Effector memory CD4-positive, alpha-beta T cell (primary cell): ENCODE measurements around the gene ERICH3.

Source experiments
- DNase-seq, 3 donors: peaks; one replicate each; pipeline ENCODE4 v3.0.0-alpha.2; 2020
- H3K27ac ChIP-seq: 2 replicates; pipeline ENCODE4 v1.7.0; 2013; ENCODE audit warnings: mild to moderate bottlenecking, low read length, moderate library complexity; ENCODE audit not compliant: insufficient read depth, poor library complexity, severe bottlenecking
- H3K27me3 ChIP-seq: replicated peaks from 2 replicates; pipeline ENCODE4 v1.7.0; 2013; ENCODE audit warnings: mild to moderate bottlenecking, low read length; ENCODE audit not compliant: insufficient read depth, control insufficient read depth, poor library complexity, severe bottlenecking
- H3K36me3 ChIP-seq: 2 replicates; pipeline ENCODE4 v1.7.0; 2013; ENCODE audit warnings: mild to moderate bottlenecking, low read length, moderate library complexity; ENCODE audit not compliant: control insufficient read depth, insufficient read depth
- H3K4me1 ChIP-seq: 2 replicates; pipeline ENCODE4 v1.7.0; 2013; ENCODE audit warnings: low read length, mild to moderate bottlenecking; ENCODE audit not compliant: control insufficient read depth, insufficient read depth, poor library complexity, severe bottlenecking
- H3K4me3 ChIP-seq: 2 replicates; pipeline ENCODE4 v1.7.0; 2013; ENCODE audit warnings: low read length, low read depth, mild to moderate bottlenecking; ENCODE audit not compliant: insufficient read depth, poor library complexity, severe bottlenecking
- H3K9me3 ChIP-seq: 2 replicates; pipeline ENCODE4 v1.7.0; 2013; ENCODE audit warnings: mild to moderate bottlenecking, low read length, moderate library complexity; ENCODE audit not compliant: control insufficient read depth
- total RNA-seq, 3 donors: gene quantifications; one replicate each; lab custom pipeline; 2026; lab: John Stamatoyannopoulos, UW

Gene ERICH3, protein sequence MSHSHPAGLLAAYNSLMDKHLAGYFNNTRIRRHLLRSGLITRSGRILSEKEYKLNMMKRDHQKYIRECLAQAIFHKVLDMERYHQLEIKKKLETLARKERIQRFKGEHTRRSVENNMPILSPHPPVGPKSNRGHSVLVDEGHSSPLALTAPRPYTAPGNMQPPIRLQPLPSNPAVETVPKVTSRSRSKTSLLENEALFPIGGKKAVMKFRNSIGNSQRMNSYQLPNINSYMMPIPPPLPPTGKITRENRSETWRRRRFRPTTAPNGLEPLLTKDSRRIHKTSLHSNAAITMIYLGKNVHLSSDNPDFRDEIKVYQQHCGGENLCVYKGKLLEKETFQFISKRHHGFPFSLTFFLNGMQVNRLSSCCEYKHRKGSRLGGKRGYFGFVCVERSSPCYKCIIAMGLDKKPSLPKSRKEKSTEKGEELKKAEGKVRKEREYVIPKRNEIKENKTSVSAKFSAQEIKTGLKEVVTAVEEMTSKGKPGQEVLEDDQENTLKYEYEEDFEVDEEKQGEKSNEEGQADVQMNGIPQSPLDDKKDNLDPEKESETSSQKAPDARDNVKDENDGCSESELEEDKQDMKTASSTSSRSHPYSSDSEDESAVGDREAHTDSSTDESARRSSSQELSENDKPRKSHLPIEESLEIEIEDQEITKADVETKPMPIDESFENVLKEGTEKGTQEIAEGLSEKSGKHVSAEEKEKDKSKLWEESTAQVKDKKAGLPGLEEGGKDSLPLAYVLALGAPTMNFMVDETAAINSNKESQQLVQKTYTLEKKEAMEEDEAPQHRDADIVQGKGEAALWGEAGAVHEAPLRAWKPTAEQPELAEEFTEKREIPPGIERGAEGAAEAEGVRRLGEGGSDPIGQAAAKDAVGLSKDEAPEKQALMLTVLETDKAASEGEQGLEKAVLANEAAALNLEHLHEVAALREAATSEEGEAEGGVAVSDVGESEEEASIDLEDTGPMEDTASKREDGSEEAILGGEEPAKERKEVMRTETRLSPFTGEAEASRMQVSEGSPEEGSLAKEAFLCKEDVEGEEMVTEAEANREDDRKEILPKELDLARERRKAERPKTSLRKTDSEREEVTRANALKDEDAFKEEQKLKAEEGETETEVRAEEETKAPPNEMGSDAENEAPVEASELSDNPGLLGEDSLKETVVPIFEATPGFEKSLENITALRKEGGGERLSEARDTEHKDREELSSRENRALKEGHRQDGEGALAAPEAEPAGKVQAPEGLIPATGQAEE (N-terminal part only)
- total RNA-seq: 0 to 0.26 (median 0) reads per million in 3 donors

DNA sequence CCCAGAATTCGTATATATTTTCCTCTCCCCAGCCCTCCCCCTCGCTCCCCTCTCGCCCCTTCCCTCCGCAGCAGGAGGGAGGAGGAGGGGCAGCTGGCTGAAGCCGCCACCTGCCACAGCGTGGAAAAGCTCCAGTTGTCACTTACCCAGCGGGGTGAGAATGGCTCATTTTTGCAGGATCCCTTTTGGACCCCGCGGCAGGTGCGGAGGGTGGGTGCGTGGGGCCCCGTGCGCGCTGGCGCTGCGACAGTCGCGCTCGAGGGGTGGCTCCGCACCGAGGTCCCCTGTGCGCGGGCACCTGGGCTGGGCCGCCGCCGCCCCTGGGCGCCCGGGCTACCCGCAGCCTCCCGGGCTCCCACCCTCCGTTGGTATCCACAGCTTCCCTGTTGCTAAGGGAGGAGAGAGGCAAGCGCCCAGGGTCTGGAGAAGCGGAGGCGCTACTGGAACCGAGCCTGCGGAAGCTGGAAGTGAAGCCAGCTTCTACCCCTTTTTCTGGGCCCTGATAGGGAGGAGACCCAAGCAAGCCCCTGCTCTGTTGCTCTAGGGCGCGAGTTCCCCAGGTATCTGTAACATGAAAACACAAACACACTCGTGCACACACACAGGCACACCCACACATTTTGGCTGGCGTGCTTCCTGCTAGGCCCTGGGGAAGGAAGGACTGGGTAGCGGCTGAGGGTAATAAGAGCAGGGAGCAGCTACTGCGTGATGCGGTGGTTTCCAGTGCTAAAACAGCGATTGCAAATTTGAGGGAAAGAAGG lies at the start of gene ERICH3:
Gene ERICH3, minus strand, starts transcription at position 442 of the 761 bp plus-strand sequence. Its CDS starts 273 bp downstream, at position 169.
- Histone ChIP-seq H3K27me3 (peaks cover 7% of the 10 kb centered on the region), H3K4me1 (no peaks in the 10 kb centered on the region), H3K4me3 (no peak within 1 kb of the TSS), H3K36me3 (no peaks in the 10 kb centered on the region), H3K27ac (no peak within 1 kb of the TSS), H3K9me3 (no peaks in the 10 kb centered on the region)
- DNase-seq: no peak

DNA sequence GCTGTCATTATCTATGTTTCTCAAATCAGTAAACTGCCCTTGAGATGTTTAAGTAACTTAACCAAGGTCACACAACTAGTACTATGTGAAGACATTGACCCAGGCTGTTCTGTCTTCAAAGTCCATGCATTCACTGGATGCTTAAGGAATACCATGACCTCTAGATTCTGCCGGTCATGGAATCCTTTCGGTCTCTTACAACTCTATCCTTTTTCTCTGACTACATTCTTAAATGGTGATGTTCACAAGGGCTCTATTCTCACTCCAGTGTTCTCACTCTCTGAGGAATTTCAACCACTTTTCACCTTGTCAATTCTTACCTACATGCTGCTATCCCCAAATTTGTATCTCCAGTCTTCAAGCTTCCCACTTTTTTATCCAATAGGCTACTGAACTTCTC lies 44.0 kb upstream of the ERICH3 start:
- H3K9me3 ChIP-seq: no peaks in the 10 kb centered on the region
- no peak overlapping the region for H3K4me3 ChIP-seq
- no peak overlapping the region for H3K27ac ChIP-seq
- no peak for DNase-seq
- no peaks in the 10 kb centered on the region for H3K4me1 ChIP-seq
- no peaks in the 10 kb centered on the region for H3K27me3 ChIP-seq
- H3K36me3 ChIP-seq: peaks cover 43% of the 10 kb centered on the region

DNA sequence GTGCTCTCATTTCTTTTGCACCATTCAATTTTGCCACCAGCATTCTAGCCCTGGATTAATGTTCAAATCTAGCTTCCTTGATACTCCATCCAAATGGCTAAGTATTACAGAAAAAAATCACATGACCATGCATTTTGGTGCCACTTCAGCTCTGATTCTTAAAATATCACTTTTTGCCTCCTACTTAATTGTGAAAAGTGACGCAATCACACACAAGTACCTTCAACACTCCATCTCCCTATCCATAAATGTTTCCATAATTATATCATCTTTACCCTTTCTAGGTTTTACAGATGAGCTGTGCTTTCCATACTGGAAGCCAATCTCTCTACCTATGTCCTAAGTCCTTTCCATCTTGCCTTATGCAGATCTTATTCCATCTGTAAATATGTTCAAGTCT lies 43.2 kb upstream of the ERICH3 start:
- DNase-seq: no peak
- Histone ChIP-seq H3K27ac (no peak overlapping the region), H3K4me3 (no peak overlapping the region), H3K9me3 (no peaks in the 10 kb centered on the region), H3K4me1 (no peaks in the 10 kb centered on the region), H3K36me3 (peaks cover 37% of the 10 kb centered on the region), H3K27me3 (no peaks in the 10 kb centered on the region)

DNA sequence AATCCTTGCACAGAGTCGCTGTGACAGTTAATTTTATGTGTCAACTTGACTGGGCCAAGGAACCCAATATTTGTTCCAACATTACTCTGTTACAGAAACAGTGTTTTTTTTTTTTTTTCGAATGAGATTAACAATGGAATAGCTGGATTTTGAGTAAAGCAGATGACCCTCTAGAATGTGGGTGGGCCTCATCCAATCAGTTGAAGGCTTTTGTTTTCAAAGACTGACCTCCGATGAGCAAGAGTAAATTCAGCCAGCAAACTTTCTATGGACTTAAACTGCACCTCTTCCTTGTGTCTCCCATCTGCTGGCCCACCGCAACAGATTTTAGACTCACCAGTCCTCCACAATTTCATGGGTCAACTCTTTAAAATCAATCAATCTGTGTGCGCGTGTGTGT lies 42.2 kb upstream of the ERICH3 start:
- no peaks in the 10 kb centered on the region for H3K9me3 ChIP-seq
- H3K27ac ChIP-seq: no peak overlapping the region
- H3K4me1 ChIP-seq: no peaks in the 10 kb centered on the region
- DNase-seq: no peak
- peaks cover 34% of the 10 kb centered on the region for H3K36me3 ChIP-seq
- H3K27me3 ChIP-seq: no peaks in the 10 kb centered on the region
- H3K4me3 ChIP-seq: no peak overlapping the region

DNA sequence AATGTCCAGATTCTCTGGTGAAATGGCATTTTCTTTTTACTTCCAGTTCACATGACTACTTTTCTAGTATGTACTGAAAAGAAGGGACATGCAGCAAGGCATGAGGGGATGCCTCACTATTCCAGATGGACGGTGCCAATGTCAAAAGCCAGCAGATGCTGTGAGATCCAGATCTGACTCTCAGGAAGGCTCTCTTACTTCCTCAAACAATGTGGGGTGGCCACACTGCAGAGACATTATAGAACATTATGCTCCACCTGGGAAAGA lies 41.6 kb upstream of the ERICH3 start:
- Histone ChIP-seq H3K4me3 (no peak overlapping the region), H3K27ac (no peak overlapping the region), H3K4me1 (no peaks in the 10 kb centered on the region), H3K36me3 (peaks cover 30% of the 10 kb centered on the region), H3K27me3 (no peaks in the 10 kb centered on the region), H3K9me3 (no peaks in the 10 kb centered on the region)
- no peak for DNase-seq

DNA sequence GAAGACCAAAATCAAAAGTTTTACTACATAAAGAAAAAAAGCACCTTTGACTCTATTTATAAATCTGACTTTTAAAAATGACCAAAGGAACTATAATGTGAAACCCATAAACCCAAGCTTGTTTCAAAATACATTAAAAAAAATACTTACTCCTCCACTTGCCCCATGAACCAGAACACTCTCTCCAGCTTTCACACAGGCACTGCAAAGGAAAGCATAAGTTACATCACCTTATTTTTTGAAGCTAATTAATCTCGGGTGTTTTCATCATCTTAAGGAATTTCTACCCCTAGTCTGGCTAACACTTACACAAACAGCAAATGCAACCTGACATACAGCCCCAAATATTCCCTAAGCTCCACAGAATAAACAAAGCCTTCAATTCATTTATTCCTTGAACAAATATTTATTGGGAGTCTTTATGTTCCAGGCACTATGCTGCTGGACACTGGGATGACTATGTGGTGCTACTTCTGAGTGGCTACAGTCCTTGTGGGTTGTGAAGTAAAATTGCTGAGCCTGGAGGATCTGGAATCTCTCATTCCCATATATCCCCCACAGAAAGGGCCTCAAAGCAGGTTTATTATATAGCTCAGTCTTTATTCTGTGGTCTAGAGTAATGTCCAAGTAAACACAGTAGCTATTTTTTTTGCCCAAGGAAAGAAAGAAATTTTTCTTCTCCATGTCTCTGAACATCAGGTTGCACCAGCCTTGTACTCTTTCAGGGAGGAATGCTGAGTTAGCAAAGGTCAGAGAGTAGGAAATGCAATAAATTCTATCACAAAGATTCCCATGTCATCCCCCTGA lies 41.0 kb upstream of the ERICH3 start:
- Histone ChIP-seq H3K27ac (no peak overlapping the region), H3K9me3 (no peaks in the 10 kb centered on the region), H3K4me3 (no peak overlapping the region), H3K36me3 (peaks cover 32% of the 10 kb centered on the region), H3K27me3 (no peaks in the 10 kb centered on the region), H3K4me1 (no peaks in the 10 kb centered on the region)
- no peak for DNase-seq

DNA sequence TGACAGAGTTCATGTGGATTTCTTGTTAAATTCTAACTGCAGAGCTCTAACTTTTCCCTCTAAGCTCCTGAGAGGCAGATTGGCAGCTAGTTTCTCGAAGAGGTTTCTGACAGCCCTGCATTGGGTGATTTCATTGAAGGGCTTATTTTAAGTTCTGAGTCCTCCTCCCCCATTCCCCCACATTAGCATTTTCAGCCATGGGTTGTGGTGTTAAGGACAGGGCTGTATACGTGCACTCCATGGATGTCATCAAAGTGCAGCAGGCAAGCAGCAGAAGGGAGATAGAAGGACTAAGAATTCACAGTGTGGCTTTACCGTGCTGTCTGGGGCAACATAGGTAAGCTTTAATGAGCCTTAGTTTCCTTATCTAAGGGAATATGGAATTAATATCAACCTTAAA lies 40.3 kb upstream of the ERICH3 start:
- H3K27me3 ChIP-seq: no peaks in the 10 kb centered on the region
- no peak overlapping the region for H3K27ac ChIP-seq
- no peak overlapping the region for H3K4me3 ChIP-seq
- DNase-seq: no peak
- H3K36me3 ChIP-seq: peaks cover 28% of the 10 kb centered on the region
- no peaks in the 10 kb centered on the region for H3K9me3 ChIP-seq
- H3K4me1 ChIP-seq: no peaks in the 10 kb centered on the region

DNA sequence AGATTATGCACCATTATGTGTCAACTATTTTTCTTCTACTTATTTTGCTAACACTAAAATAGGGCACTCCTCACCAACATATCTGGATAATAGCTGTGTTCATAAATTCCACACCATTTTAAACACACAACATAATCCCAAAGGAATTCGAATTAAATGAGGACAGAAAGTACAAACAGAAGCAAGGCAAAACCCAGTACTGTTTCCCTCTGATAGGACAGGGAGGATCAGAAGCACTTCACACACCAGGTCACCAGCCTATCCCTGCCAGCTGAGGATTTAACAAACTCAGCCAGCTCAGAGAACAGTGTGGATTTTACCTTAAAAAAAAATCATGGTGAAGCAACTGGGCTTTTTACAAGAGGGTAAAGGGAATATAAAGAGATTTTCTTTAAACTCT lies 39.3 kb upstream of the ERICH3 start:
- no peaks in the 10 kb centered on the region for H3K27me3 ChIP-seq
- H3K27ac ChIP-seq: no peak overlapping the region
- H3K36me3 ChIP-seq: peaks cover 28% of the 10 kb centered on the region
- H3K4me3 ChIP-seq: no peak overlapping the region
- DNase-seq: no peak
- H3K4me1 ChIP-seq: no peaks in the 10 kb centered on the region
- no peaks in the 10 kb centered on the region for H3K9me3 ChIP-seq
